Stimulated activated effector memory CD8-positive, alpha-beta T cell treated with anti-CD3 and anti-CD28 coated beads, Interleukin-12 subunit alpha, Interleukin-12 subunit beta, amount 100 ng/mL, for 72 hours (primary cell): ENCODE results near the gene CD83.

Source experiments
- ATAC-seq: fragments of 150-1000 bp; cut with Tn5 transposase; 2 replicates; pipeline ENCODE4 v1.10.0; 2021
- DNase-seq, 2 donors: peaks; one replicate each; pipeline ENCODE4 v3.0.0; 2021 to 2022; ENCODE audit warnings: low spot score in 2 of 2
- H3K27ac Mint-ChIP-seq: one replicate; pipeline ENCODE4 v1.8.0; 2022; ENCODE audit warnings: mild to moderate bottlenecking, mixed read lengths
- H3K36me3 Mint-ChIP-seq: one replicate; pipeline ENCODE4 v1.8.0; 2022; ENCODE audit warnings: mild to moderate bottlenecking, mixed read lengths
- H3K4me1 Mint-ChIP-seq: one replicate; pipeline ENCODE4 v1.8.0; 2022; ENCODE audit warnings: mixed read lengths
- H3K4me3 Mint-ChIP-seq: one replicate; pipeline ENCODE4 v1.8.0; 2022; ENCODE audit warnings: mild to moderate bottlenecking, mixed read lengths
- H3K9me3 Mint-ChIP-seq: one replicate; pipeline ENCODE4 v1.8.0; 2022; ENCODE audit warnings: mixed read lengths

CD83 gene

DNA sequence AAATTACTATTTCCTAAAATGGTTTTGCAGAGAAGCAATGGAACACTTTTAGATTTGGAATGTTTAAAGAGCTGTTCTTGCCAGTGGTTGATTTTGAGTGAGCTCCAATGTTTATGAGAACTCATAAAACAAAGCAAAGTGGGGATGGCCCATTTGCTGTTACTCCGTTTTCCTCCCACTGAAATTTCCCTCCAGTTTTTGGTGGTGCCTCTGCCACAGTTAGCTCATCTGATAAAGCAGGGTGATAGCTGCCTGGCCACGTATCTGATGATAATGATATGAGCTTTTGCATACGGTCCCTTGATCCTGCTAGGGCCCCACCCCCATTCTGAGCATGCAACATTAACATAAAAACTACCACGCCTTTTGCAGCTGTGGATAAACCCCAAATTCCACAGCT is 10.4 kb downstream of the CD83 start:
- ATAC-seq (no peak), DNase-seq (no peak)
- H3K4me3 Mint-ChIP-seq = no peak overlapping the region
- H3K27ac Mint-ChIP-seq = no peak overlapping the region
- peaks cover 34% of the 10 kb centered on the region for H3K4me1 Mint-ChIP-seq
- H3K36me3 Mint-ChIP-seq = peaks cover 100% of the 10 kb centered on the region
- no peaks in the 10 kb centered on the region for H3K9me3 Mint-ChIP-seq

DNA sequence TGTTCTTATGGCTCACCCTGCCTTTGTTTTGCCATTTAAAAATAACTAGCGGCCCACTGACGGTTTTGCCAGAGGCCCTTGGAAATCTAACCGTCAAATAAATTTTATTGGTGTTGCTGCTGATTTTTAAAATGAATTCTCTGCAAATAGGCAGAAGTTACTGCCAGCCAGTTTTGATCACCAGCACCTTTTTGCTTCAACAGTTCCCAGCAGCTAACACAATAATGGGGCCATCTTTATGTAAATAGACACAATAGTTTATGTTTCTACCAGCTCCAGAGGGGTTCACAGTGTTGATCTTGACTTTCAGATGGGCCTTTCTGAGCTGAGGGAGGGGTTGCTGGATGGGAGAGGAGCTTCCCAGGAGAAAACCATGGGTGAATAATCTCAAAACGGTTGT is 11.2 kb downstream of the CD83 start:
- no peak overlapping the region for H3K27ac Mint-ChIP-seq
- ATAC-seq = no peak
- peaks cover 28% of the 10 kb centered on the region for H3K4me1 Mint-ChIP-seq
- H3K9me3 Mint-ChIP-seq = no peaks in the 10 kb centered on the region
- H3K4me3 Mint-ChIP-seq = no peak overlapping the region
- peaks cover 100% of the 10 kb centered on the region for H3K36me3 Mint-ChIP-seq
- no peak for DNase-seq

DNA sequence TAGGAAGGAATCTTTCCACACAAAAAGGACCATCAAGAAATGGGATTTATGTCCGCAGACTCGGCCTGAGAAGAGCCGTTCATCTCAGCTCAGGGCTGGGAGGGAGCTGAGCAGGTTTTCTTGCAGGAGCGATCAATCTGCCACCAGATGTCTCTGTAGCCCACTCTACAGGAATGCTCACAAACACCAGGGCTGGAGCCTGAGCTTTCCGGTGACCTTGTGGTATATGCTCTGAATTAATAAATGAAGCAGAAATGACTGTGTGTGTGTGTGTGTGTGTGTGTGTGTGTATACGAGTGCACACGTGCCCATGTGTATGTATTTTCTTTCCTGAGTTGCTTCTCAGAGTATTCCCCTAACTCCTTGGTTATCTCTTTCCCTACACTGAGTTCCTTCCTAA is 12.0 kb downstream of the CD83 start:
- no peak overlapping the region for H3K4me3 Mint-ChIP-seq
- H3K27ac Mint-ChIP-seq = peak overlapping the region; percentile 14
- peaks cover 24% of the 10 kb centered on the region for H3K4me1 Mint-ChIP-seq
- DNase-seq (no peak), ATAC-seq (peak; percentile 56)
- H3K36me3 Mint-ChIP-seq = peaks cover 100% of the 10 kb centered on the region
- H3K9me3 Mint-ChIP-seq = no peaks in the 10 kb centered on the region

DNA sequence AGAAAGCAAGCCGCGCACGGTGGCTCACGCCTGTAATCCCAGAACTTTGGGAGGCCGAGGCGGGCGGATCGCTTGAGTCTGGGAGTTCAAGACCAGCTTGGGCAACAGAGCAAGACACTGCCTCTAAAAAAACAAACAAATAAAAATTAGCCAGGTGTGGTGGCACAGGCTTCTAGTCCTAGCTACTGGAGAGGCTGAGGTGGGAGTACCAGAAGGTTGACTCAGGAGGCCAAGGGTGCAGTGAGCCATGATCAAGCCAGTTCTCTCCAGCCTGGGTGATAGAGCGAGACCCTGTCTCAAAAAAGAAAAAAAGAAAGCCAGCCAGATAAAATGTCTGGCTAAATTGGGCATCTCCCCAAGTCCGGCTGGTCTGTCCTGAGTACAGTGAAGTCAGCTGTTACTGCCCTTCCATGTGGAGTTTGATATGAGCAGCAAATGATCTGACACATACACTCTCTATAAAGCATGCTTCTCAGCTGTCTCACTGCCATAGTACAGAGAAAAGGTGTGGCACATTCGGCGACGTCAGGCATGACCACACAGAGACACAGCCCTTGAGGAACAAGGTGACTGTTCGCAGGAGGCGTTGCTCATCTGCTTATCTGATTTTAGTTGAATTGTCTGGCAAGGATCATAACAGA is 13.0 kb downstream of the CD83 start:
- Mint-ChIP-seq H3K4me3 (no peak overlapping the region), H3K9me3 (no peaks in the 10 kb centered on the region), H3K4me1 (peaks cover 14% of the 10 kb centered on the region), H3K27ac (no peak overlapping the region), H3K36me3 (peaks cover 100% of the 10 kb centered on the region)
- no peak for ATAC-seq
- no peak for DNase-seq

DNA sequence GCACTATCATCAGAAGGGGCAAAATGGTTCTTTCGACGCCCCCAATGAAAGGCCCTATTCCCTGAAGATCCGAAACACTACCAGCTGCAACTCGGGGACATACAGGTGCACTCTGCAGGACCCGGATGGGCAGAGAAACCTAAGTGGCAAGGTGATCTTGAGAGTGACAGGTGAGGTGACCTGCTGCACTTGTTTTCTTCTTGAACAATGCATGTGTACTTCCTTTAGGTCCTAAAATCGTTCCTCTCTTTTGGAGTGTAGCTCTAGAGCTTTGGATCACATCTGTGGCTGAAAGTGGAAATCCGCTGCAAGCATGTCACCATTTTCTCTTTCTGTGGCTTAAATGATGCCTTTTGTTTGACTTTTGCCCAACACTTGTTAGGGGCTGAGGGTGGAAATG is 14.0 kb downstream of the CD83 start:
- DNase-seq (no peak), ATAC-seq (no peak)
- H3K36me3 Mint-ChIP-seq = peaks cover 100% of the 10 kb centered on the region
- no peak overlapping the region for H3K27ac Mint-ChIP-seq
- peaks cover 6% of the 10 kb centered on the region for H3K4me1 Mint-ChIP-seq
- H3K9me3 Mint-ChIP-seq = no peaks in the 10 kb centered on the region
- no peak overlapping the region for H3K4me3 Mint-ChIP-seq

DNA sequence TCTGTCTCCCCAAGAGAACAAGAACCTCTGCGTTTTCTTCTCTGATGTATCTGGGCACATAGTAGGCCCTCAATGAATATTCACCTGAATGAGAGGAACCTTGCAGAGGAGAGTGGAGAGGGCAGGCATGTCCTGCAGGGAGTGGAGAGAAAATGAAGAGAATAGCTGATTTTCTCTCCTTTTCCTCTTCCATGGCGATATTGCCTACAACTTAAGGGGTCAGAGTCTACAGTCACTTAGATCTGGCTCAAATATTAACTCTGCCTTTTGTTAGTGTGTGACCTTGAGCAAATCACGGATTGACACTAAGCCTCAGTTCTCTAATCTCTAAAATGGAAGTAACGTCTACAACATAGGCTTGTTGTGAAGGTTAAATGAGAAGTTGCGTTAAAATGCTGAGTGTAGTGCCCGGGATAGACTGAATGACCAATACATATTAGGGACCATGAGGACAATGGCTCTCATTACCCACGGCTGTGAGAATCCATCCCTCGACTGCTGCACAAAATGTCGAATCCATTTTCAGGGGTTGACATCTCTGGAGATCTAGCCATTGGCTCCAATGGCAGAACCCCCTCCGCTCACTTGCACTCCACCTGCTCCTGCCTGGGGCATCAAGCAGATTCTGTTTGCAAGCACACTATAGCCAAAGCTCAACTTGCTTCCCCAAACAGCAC is 14.8 kb downstream of the CD83 start:
- H3K9me3 Mint-ChIP-seq = no peaks in the 10 kb centered on the region
- ATAC-seq (no peak), DNase-seq (no peak)
- H3K27ac Mint-ChIP-seq = no peak overlapping the region
- H3K36me3 Mint-ChIP-seq = peaks cover 93% of the 10 kb centered on the region
- peaks cover 6% of the 10 kb centered on the region for H3K4me1 Mint-ChIP-seq
- no peak overlapping the region for H3K4me3 Mint-ChIP-seq

DNA sequence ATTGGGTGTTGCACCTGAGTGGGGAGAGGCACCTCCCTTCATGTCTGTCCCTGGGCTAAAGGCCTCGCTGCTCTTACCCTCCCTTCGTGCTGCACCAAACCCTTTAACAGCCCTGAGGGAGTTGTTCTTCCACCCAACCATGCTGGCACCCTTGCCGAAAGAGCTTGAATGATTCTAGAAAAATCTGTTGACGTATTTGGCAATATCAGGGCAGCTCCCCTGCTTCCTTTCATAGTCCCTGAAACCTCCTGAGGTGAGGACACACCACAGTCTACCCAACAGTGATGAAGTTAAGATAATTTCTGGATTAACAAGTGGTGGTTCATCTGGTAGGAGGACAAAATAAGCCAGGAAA is 15.3 kb downstream of the CD83 start:
- ATAC-seq = no peak
- Mint-ChIP-seq H3K4me3 (no peak overlapping the region), H3K36me3 (peaks cover 88% of the 10 kb centered on the region)

DNA sequence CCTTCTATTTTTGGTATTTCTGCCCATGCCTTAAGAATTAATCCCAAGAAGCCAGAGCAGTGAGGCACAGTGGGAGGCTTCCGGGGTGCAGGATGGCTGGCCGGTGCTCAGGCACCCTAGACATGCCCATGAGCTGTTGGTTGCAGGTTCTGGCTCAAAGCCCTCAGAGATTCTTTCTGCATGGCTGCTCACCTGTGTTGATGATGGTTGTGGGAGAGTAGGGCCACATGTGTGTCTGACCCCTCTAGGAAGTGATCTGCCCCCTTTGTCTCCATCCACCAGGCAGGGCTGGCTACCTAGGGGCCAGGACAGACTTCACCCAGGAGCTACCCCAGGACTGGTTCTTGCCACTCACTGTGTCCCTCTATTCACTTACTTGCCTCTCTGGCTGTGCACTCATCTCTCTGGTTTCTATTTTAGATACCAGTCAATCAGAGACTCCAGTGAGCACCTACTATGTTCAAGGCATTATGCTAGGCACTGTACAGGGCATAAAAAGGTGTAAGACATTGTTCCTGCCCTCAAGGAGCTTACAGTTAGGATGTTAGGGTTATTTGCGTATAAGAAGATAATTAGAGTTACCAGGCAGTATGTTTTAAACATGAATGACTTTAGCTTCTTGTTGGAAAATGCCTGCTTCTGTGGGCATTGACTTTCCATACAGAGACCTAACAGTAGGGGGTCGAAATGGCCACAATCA is 16.8 kb downstream of the CD83 start:
- H3K4me3 Mint-ChIP-seq = no peak overlapping the region
- peaks cover 6% of the 10 kb centered on the region for H3K4me1 Mint-ChIP-seq
- peaks cover 73% of the 10 kb centered on the region for H3K36me3 Mint-ChIP-seq
- ATAC-seq (no peak), DNase-seq (no peak)
- no peaks in the 10 kb centered on the region for H3K9me3 Mint-ChIP-seq
- no peak overlapping the region for H3K27ac Mint-ChIP-seq

More for the DNA sequence above, 15.3 kb downstream of the CD83 start:
- no peak for DNase-seq
- Mint-ChIP-seq H3K27ac (no peak overlapping the region), H3K4me1 (peaks cover 6% of the 10 kb centered on the region), H3K9me3 (no peaks in the 10 kb centered on the region)

DNA sequence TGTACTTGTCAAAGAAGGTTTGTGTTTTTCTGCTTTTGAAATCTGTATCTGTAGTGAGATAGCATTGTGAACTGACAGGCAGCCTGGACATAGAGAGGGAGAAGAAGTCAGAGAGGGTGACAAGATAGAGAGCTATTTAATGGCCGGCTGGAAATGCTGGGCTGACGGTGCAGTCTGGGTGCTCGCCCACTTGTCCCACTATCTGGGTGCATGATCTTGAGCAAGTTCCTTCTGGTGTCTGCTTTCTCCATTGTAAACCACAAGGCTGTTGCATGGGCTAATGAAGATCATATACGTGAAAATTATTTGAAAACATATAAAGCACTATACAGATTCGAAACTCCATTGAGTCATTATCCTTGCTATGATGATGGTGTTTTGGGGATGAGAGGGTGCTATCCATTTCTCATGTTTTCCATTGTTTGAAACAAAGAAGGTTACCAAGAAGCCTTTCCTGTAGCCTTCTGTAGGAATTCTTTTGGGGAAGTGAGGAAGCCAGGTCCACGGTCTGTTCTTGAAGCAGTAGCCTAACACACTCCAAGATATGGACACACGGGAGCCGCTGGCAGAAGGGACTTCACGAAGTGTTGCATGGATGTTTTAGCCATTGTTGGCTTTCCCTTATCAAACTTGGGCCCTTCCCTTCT is 18.4 kb downstream of the CD83 start:
- ATAC-seq (no peak), DNase-seq (no peak)
- H3K9me3 Mint-ChIP-seq = no peaks in the 10 kb centered on the region
- H3K4me3 Mint-ChIP-seq = no peak overlapping the region
- peaks cover 57% of the 10 kb centered on the region for H3K36me3 Mint-ChIP-seq
- peak overlapping the region; percentile 7 for H3K27ac Mint-ChIP-seq
- H3K4me1 Mint-ChIP-seq = no peaks in the 10 kb centered on the region

DNA sequence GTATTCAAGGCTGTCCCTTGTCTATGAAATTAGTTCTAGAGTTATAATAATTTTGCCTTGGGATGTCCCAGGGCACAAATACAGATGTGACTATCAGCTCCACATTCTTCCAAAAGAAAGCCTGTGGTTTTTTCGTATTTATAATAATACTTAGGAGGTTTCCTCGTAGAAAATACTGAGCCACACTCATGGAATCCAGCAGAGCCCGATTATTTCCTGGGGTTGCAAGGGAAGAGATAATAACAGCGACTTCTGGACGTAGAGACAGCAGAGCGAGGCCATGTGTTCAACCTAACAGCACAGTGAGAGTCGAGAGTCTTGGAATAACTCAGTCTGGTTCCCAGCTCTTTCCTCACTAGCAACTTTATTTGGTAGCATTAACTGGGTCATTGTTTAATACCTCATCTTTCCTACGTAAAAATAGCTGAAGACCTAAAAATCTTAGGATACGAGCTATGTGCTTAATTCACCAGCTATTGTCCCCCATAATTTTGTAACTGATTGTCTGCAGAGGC is 21.2 kb downstream of the CD83 start:
- no peaks in the 10 kb centered on the region for H3K9me3 Mint-ChIP-seq
- ATAC-seq (no peak), DNase-seq (no peak)
- no peaks in the 10 kb centered on the region for H3K4me1 Mint-ChIP-seq
- no peak overlapping the region for H3K4me3 Mint-ChIP-seq
- no peak overlapping the region for H3K27ac Mint-ChIP-seq
- peaks cover 29% of the 10 kb centered on the region for H3K36me3 Mint-ChIP-seq

DNA sequence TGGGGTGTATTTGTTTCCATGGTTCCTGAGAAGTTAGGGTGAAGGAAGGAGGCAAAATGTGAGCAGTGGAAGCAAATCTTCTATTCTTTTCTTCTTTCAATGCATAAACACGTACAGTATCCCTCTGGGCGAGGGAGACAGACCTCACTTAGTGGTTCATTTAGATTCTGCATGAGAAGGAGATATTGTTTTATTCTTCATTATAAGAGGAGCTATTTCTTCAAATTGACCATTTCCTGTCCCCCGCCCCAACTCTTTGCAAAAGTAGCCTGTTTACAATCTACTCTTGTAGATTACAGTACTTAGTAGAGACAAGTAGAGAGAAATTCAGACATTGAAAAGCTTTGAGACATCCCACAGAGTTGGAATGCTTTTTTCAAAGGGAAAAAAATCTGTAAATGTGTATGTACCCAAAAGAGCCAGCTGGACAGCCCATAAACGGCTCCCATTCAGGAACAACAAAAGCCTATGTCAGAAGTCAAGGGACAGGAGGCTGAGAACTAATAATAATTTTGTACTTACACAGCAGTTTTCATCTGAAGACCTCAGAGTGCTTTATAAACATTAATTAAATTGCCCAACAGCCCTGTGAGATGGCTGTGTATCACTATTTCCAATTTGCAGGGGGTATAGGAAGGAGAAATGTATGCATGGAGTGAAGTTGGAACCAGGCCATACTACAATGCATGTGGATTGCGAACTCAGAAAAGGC is 23.9 kb downstream of the CD83 start:
- no peaks in the 10 kb centered on the region for H3K9me3 Mint-ChIP-seq
- H3K4me3 Mint-ChIP-seq = no peak overlapping the region
- ATAC-seq (no peak), DNase-seq (no peak)
- H3K27ac Mint-ChIP-seq = no peak overlapping the region
- H3K36me3 Mint-ChIP-seq = peaks cover 2% of the 10 kb centered on the region
- peaks cover 11% of the 10 kb centered on the region for H3K4me1 Mint-ChIP-seq

DNA sequence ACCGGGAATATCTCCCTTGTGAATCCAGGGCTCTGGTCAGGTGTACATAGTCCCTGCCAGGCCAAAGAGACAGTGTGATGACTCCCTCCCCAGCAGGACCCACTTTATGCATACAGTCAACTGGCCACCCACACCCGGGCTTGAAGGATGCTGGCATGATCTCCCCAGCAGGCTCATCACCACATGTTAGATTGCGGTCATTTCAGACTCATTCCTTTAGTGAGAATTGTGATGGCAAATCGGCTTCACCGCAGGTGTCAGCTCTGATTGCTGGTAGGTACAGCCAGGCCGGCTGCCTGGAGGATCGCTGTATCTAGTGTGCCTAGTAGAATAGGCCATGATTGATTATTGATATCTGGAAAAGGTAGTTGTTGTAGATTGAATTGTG is 24.5 kb downstream of the CD83 start:
- Mint-ChIP-seq H3K4me1 (peaks cover 11% of the 10 kb centered on the region), H3K27ac (no peak overlapping the region), H3K9me3 (no peaks in the 10 kb centered on the region), H3K36me3 (no peaks in the 10 kb centered on the region), H3K4me3 (no peak overlapping the region)
- DNase-seq = no peak
- no peak for ATAC-seq

DNA sequence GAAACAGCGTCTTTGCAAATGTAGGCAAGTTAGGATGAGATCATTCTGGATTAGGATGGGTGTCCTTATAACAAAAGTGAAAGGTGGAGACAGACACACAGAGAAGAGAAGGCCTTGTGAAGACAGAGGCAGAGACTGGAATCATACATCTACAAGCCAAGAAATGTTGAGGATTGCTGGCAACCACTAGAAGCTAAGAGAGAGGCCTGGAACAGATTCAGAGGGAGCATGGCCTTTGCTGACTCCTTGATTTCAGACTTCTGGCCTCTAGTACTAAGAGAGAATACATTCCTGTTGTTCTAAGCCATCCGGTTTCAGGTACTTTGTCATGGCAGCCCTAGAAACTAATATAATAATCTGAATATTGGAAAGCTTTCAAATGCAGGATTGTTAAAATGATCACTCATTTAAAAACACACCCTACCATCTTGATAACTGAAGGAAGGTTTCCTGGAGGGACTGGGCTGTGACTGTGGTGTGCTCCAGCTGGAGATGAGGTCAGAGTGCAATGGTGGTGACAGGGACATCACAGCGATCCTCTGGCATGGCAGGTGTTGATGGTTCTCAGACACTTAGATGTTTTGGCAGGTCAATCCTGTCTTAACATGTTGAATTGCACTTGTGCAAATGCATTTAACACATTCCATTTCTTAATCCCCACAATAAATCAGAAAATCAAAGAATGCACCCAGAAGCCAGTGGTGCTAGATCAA is 25.1 kb downstream of the CD83 start:
- no peaks in the 10 kb centered on the region for H3K9me3 Mint-ChIP-seq
- DNase-seq (no peak), ATAC-seq (no peak)
- no peaks in the 10 kb centered on the region for H3K36me3 Mint-ChIP-seq
- H3K4me1 Mint-ChIP-seq = peaks cover 11% of the 10 kb centered on the region
- H3K4me3 Mint-ChIP-seq = no peak overlapping the region
- H3K27ac Mint-ChIP-seq = no peak overlapping the region

DNA sequence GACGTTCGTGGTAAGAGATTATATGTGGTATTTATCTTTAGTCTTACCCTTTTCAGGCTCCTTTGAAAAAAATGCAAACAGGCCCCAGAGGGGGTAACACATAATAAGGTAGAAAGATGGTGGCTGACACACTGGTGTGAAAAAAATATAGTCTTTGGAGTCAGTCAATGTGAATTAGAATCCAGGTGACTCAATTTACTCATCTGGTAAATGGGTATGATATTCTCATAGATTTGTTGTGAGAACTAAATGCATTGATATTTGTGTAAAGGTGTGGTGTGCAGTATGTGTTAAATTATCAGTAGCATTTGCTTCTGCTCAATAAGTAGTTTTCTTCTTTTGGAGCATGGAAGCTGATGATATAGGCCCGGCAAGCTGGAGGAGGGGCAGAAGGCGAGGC is 25.7 kb downstream of the CD83 start:
- peaks cover 11% of the 10 kb centered on the region for H3K4me1 Mint-ChIP-seq
- H3K27ac Mint-ChIP-seq = no peak overlapping the region
- H3K36me3 Mint-ChIP-seq = no peaks in the 10 kb centered on the region
- no peak overlapping the region for H3K4me3 Mint-ChIP-seq
- no peak for DNase-seq
- ATAC-seq = no peak
- no peaks in the 10 kb centered on the region for H3K9me3 Mint-ChIP-seq
